Stomach (tissue), 9 donors: ENCODE data around the gene RECK. TPM values are rescaled to one million over a fixed set of nuclear protein-coding genes. Genes with fewer than 3 reads are reported as not detected.

Source experiments
- DNase-seq, 2 donors: peaks; one replicate each; pipeline versions ENCODE4 v3.0.0 to v3.0.0-alpha.2; 2013 to 2019
- H3K27ac ChIP-seq, 5 donors: fragments of 200-600 bp in 4 of 5; sonication (generic) in 4 of 5; one replicate each; pipeline ENCODE4 v1.5.1; 2013 to 2019; ENCODE audit warnings: mild to moderate bottlenecking in 1 of 5, moderate library complexity in 1 of 5
- H3K27me3 ChIP-seq, 3 donors: fragments of 200-600 bp; sonication (generic); one replicate each; pipeline ENCODE4 v1.5.1; 2017 to 2019; ENCODE audit warnings: mixed run types in 1 of 3
- H3K36me3 ChIP-seq, 4 donors: fragments of 200-600 bp; sonication (generic); 1 replicate in 3 of 4; 2 replicates in 1 of 4; pipeline ENCODE4 v1.5.1; 2016 to 2019
- H3K4me1 ChIP-seq, 4 donors: fragments of 200-600 bp; sonication (generic); one replicate each; pipeline ENCODE4 v1.5.1; 2016 to 2019
- H3K4me3 ChIP-seq, 4 donors: fragments of 200-600 bp; sonication (generic) in 3 of 4; one replicate each; pipeline ENCODE4 v1.5.1; 2016 to 2019; ENCODE audit warnings: mild to moderate bottlenecking in 1 of 4
- H3K9me3 ChIP-seq, 4 donors: fragments of 200-600 bp; sonication (generic); one replicate each; pipeline ENCODE4 v1.5.1; 2016 to 2019
- CTCF ChIP-seq, 7 experiments: fragments of 450-650 bp in 4 of 7; fragments of 200-600 bp in 3 of 7; sonication (generic) in 3 of 7; IDR thresholded peaks; one replicate each; pipeline ENCODE4 v1.5.1; 2016 to 2019; ENCODE audit warnings: antibody characterized with exemption in 7 of 7, control low read depth in 2 of 7, mild to moderate bottlenecking in 1 of 7
- EP300 ChIP-seq: sonication (generic); formaldehyde crosslinking; IDR thresholded peaks from one replicate; pipeline ENCODE4 v1.6.1; 2017; ENCODE audit warnings: antibody characterized with exemption
- POLR2A ChIP-seq, 4 donors: fragments of 450-650 bp; IDR thresholded peaks; one replicate each; pipeline ENCODE4 v1.6.1; 2016; ENCODE audit warnings: antibody characterized with exemption in 4 of 4, control low read depth in 2 of 4, mild to moderate bottlenecking in 1 of 4, moderate library complexity in 1 of 4
- POLR2AphosphoS5 ChIP-seq, 3 donors: sonication (generic); formaldehyde crosslinking; IDR thresholded peaks; one replicate each; pipeline ENCODE4 v1.6.1; 2016; ENCODE audit warnings: antibody characterized with exemption in 3 of 3
- WGBS, 5 donors: extraction: QIAGEN DNeasy Blood & Tissue Kit in 3 of 5; methylation state at CpG; one replicate each; pipeline versions ENCODE4 v1.1.5 to v1.1.7; 2013 to 2018; 5-methylcytosine and 5-hydroxymethylcytosine counted together
- intact Hi-C: fragments of 100-400 bp; cut with DNase I; formaldehyde crosslinking; loops from one replicate; pipeline ENCODE4 v1.15.1; 2023; ENCODE audit warnings: low total_unique reads
- polyA plus RNA-seq, 3 donors: library from polyadenylated mRNA; stranded (reverse); fragments of 200-250 nt; gene quantifications; one replicate each; pipeline ENCODE4 v1.2.3, GENCODE V29; 2013
- total RNA-seq, 5 donors: library from RNA; depleted of rRNA; stranded (reverse); fragments of >200 nt; gene quantifications; one replicate each; pipeline versions ENCODE4 v1.1.0 to v1.2.3, GENCODE V29; 2014 to 2016
- donor health status: healthy with polysubstance abuse.
- donor health status: Bipolar disorder and iron deficiency.
- donor health status: healthy.

Gene RECK
- total and polyA plus RNA-seq, 8 donors: 2.3 to 19.3 (median 4.8) TPM

GRCh38 chr9:36029765-36030528 lies 6.8 kb upstream of the RECK start:
- 46 to 69% (median 55%) methylated on average over 3 of the region's 3 CpGs for WGBS, 5 donors
- H3K4me3 ChIP-seq: no peak overlapping the region
- no peaks in the 10 kb centered on the region for H3K27me3 ChIP-seq
- intact Hi-C loops: no loop called here
- no peaks in the 10 kb centered on the region for H3K36me3 ChIP-seq
- DNase-seq: no peak
- peak overlapping the region in 3 of 5 donors; percentile 42 to 68 (median 60) for H3K27ac ChIP-seq
- no peaks in the 10 kb centered on the region for H3K9me3 ChIP-seq
- H3K4me1 ChIP-seq: peaks cover 0 to 23% (median 7%) of the 10 kb centered on the region in 4 donors
- TF ChIP-seq CTCF (IDR thresholded peaks at IDR 0.05) (no peak), POLR2AphosphoS5 (IDR thresholded peaks at IDR 0.05) (peak; percentile 86 to 98 (median 89))

- intact Hi-C loops: no loop called here
- H3K27me3 ChIP-seq: no peaks in the 10 kb centered on the region
- H3K27ac ChIP-seq: peak overlapping the region in 1 of 5 donors; percentile 43
- 78 to 88% (median 86%) methylated on average over 3 of the region's 3 CpGs for WGBS, 5 donors
- H3K9me3 ChIP-seq: no peaks in the 10 kb centered on the region
- no peak for TF ChIP-seq POLR2AphosphoS5 (IDR thresholded peaks at IDR 0.05)
- TF ChIP-seq CTCF (IDR thresholded peaks at IDR 0.05): no peak
- TF ChIP-seq EP300: no peak
- no peak for TF ChIP-seq POLR2A (IDR thresholded peaks at IDR 0.05)
- no peaks in the 10 kb centered on the region for H3K36me3 ChIP-seq
- no peak for DNase-seq
- peaks cover 0 to 23% (median 7%) of the 10 kb centered on the region in 4 donors for H3K4me1 ChIP-seq
- H3K4me3 ChIP-seq: no peak overlapping the region
Measured at GRCh38 chr9:36030871-36031270, 5.8 kb upstream of the RECK start.

- H3K4me1 ChIP-seq: peaks cover 0 to 31% (median 17%) of the 10 kb centered on the region in 4 donors
- intact Hi-C loops: no loop called here
- peaks cover 0 to 10% (median 3%) of the 10 kb centered on the region in 3 donors for H3K27me3 ChIP-seq
- no peaks in the 10 kb centered on the region for H3K36me3 ChIP-seq
- H3K4me3 ChIP-seq: no peak overlapping the region
- no peak for DNase-seq
- TF ChIP-seq CTCF (IDR thresholded peaks at IDR 0.05) (no peak), EP300 (no peak), POLR2AphosphoS5 (IDR thresholded peaks at IDR 0.05) (no peak), POLR2A (IDR thresholded peaks at IDR 0.05) (no peak)
- WGBS, 5 donors: 65 to 84% (median 73%) methylated on average over 6 of the region's 6 CpGs
- H3K27ac ChIP-seq: no peak overlapping the region
- no peaks in the 10 kb centered on the region for H3K9me3 ChIP-seq
Measured at GRCh38 chr9:36031774-36032555, 4.7 kb upstream of the RECK start.

GRCh38 chr9:36033788-36034187 lies 2.9 kb upstream of the RECK start:
- H3K27me3 ChIP-seq: peaks cover 0 to 17% (median 9%) of the 10 kb centered on the region in 3 donors
- H3K9me3 ChIP-seq: no peaks in the 10 kb centered on the region
- no peak for DNase-seq
- TF ChIP-seq POLR2AphosphoS5 (IDR thresholded peaks at IDR 0.05) (no peak), CTCF (IDR thresholded peaks at IDR 0.05) (no peak), POLR2A (IDR thresholded peaks at IDR 0.05) (no peak), EP300 (no peak)
- 92 to 96% (median 93%) methylated on average over 3 of the region's 3 CpGs for WGBS, 5 donors
- no peak overlapping the region for H3K4me3 ChIP-seq
- no peak overlapping the region for H3K27ac ChIP-seq
- intact Hi-C loops: no loop called here
- no peaks in the 10 kb centered on the region for H3K36me3 ChIP-seq
- peaks cover 0 to 45% (median 28%) of the 10 kb centered on the region in 4 donors for H3K4me1 ChIP-seq
